HCT116 (cell line): ENCODE measurements around the gene TMEM59L. TPM values are rescaled to one million over a fixed set of nuclear protein-coding genes. Genes with fewer than 3 reads are reported as not detected.

Experiments
- ATAC-seq: fragments of 200-7000 bp; cut with Tn5 transposase; 2 replicates; pipeline ENCODE4 v1.9.1; 2020; ENCODE audit warnings: mild to moderate bottlenecking, moderate library complexity
- BruUV-seq: library from RNA; stranded (reverse); fragments of 400-500 nt; replicated peaks from 2 replicates; lab custom pipeline; 2021; lab: Mats Ljungman, UMichigan
- CTCF ChIA-PET: fragments of 300-600 bp; sonication (Branson Sonifier 250); formaldehyde crosslinking; loops from one replicate; lab custom pipeline; 2021; ENCODE audit warnings: antibody characterized with exemption; lab: Charles Lee
- POLR2A ChIA-PET: fragments of 300-600, 350-600 bp; sonication (Branson Sonifier 250); formaldehyde crosslinking; loops from one replicate; lab custom pipeline; 2021; ENCODE audit warnings: antibody characterized with exemption; lab: Charles Lee
- RAD21 ChIA-PET, 2 experiments: fragments of 300-600 bp; sonication (Branson Sonifier 250); formaldehyde crosslinking; loops; one replicate each; lab custom pipeline; 2023; ENCODE audit warnings: low total read pairs in 2 of 2; ENCODE audit not compliant: uncharacterized antibody in 2 of 2, unreplicated experiment in 2 of 2, low non-redundant PET in 1 of 2; lab: Charles Lee
- DNase-seq: peaks from one replicate; pipeline ENCODE4 v3.0.0-alpha.2; 2010; ENCODE audit warnings: low read depth, low spot score
- H2AFZ ChIP-seq: fragments of 200-600 bp; shearing (Covaris generic), sonication (generic); 2 replicates; pipeline ENCODE4 v1.6.1; 2017; ENCODE audit warnings: low read depth, mixed run types, mixed read lengths, antibody characterized with exemption, low read length; ENCODE audit not compliant: poor library complexity, severe bottlenecking
- H3K27ac ChIP-seq: 2 replicates; pipeline ENCODE4 v1.5.1; 2012; ENCODE audit warnings: low read depth, low read length
- H3K27me3 ChIP-seq: fragments of 200-600 bp; sonication (generic); 2 replicates; pipeline ENCODE4 v1.6.1; 2016; ENCODE audit warnings: mixed run types, low read length, mixed read lengths; ENCODE audit not compliant: insufficient read depth
- H3K36me3 ChIP-seq, 2 experiments: fragments of 200-500 bp in 1 of 2; fragments of 200-600 bp in 1 of 2; sonication (Bioruptor generic) in 1 of 2; sonication (generic) in 1 of 2; 2 replicates each; pipeline versions ENCODE4 v1.5.1 to v1.6.1; 2014 to 2016; ENCODE audit warnings: low read length in 2 of 2, inconsistent platforms in 1 of 2, mixed read lengths in 1 of 2, mixed run types in 1 of 2; ENCODE audit not compliant: insufficient read depth in 2 of 2, control insufficient read depth in 1 of 2
- H3K4me1 ChIP-seq, 2 experiments: fragments of 200-600 bp in 1 of 2; sonication (generic) in 1 of 2; 2 replicates each; pipeline versions ENCODE4 v1.5.1 to v1.6.1; 2012 to 2017; ENCODE audit warnings: low read length in 2 of 2, inconsistent platforms in 1 of 2, mild to moderate bottlenecking in 1 of 2, mixed read lengths in 1 of 2, mixed run types in 1 of 2, moderate library complexity in 1 of 2; ENCODE audit not compliant: insufficient read depth in 2 of 2, control insufficient read depth in 1 of 2
- H3K4me2 ChIP-seq: fragments of 200-600 bp; sonication (generic); 2 replicates; pipeline ENCODE4 v1.6.1; 2017; ENCODE audit warnings: mixed run types, low read length, mixed read lengths
- H3K4me3 ChIP-seq, 2 experiments: fragments of 200-600 bp in 1 of 2; sonication (generic) in 1 of 2; replicated peaks in 1 of 2; 2 replicates each; pipeline ENCODE4 v1.5.1; 2011 to 2016; ENCODE audit warnings: low read length in 2 of 2, control low read depth in 1 of 2, low read depth in 1 of 2, mild to moderate bottlenecking in 1 of 2, mixed read lengths in 1 of 2, mixed run types in 1 of 2
- H3K79me2 ChIP-seq: fragments of 200-600 bp; sonication (generic); 2 replicates; pipeline ENCODE4 v1.6.1; 2017; ENCODE audit warnings: mild to moderate bottlenecking, mixed run types, low read length, moderate library complexity, mixed read lengths; ENCODE audit not compliant: insufficient read depth
- H3K9ac ChIP-seq: fragments of 200-600 bp; sonication (generic); 2 replicates; pipeline ENCODE4 v1.6.1; 2016; ENCODE audit warnings: low read length, mixed read lengths
- H3K9me2 ChIP-seq: fragments of 200-600 bp; sonication (generic), shearing (Covaris generic); 2 replicates; pipeline ENCODE4 v1.6.1; 2017; ENCODE audit warnings: mixed run types, mild to moderate bottlenecking, moderate library complexity; ENCODE audit not compliant: insufficient read depth
- H3K9me3 ChIP-seq, 2 experiments: fragments of 200-500 bp in 1 of 2; fragments of 200-600 bp in 1 of 2; sonication (Bioruptor generic) in 1 of 2; sonication (generic) in 1 of 2; 2 replicates each; pipeline ENCODE4 v1.6.1; 2014 to 2017; ENCODE audit warnings: low read length in 2 of 2, mixed read lengths in 2 of 2, inconsistent platforms in 1 of 2, low read depth in 1 of 2, mild to moderate bottlenecking in 1 of 2, mixed run types in 1 of 2, moderate library complexity in 1 of 2; ENCODE audit not compliant: control insufficient read depth in 1 of 2, insufficient read depth in 1 of 2
- H4K20me1 ChIP-seq: fragments of 200-600 bp; sonication (generic), shearing (Covaris generic); 2 replicates; pipeline ENCODE4 v1.6.1; 2017; ENCODE audit warnings: mixed run types, mild to moderate bottlenecking, moderate library complexity; ENCODE audit not compliant: insufficient read depth
- ATF3 ChIP-seq: IDR thresholded peaks from 2 replicates; pipeline ENCODE4 v1.6.1; 2012
- CEBPB ChIP-seq: IDR thresholded peaks from 2 replicates; pipeline ENCODE4 v1.6.1; 2012; ENCODE audit warnings: low read depth
- CTCF ChIP-seq, 3 experiments: fragments of 200-600 bp in 1 of 3; sonication (generic) in 1 of 3; IDR thresholded peaks in 2 of 3; conservative IDR thresholded peaks in 1 of 3; 2 replicates each; pipeline ENCODE4 v1.5.1; 2012 to 2017; ENCODE audit warnings: low read depth in 2 of 3, low read length in 2 of 3, antibody characterized with exemption in 1 of 3, borderline replicate concordance in 1 of 3, control low read depth in 1 of 3, mild to moderate bottlenecking in 1 of 3, mixed read lengths in 1 of 3, mixed run types in 1 of 3, moderate library complexity in 1 of 3; ENCODE audit not compliant: insufficient read depth in 1 of 3
- FOSL1 ChIP-seq: IDR thresholded peaks from 2 replicates; pipeline ENCODE4 v1.6.1; 2012; ENCODE audit warnings: low read depth
- MAX ChIP-seq: IDR thresholded peaks from 2 replicates; pipeline ENCODE4 v1.6.1; 2012
- POLR2A ChIP-seq: IDR thresholded peaks from 2 replicates; pipeline ENCODE4 v1.7.0; 2011; ENCODE audit warnings: borderline replicate concordance; ENCODE audit not compliant: insufficient read depth, insufficient read length; ENCODE audit errors: extremely low read depth
- POLR2AphosphoS5 ChIP-seq: IDR thresholded peaks from 2 replicates; pipeline ENCODE4 v1.6.1; 2011; ENCODE audit warnings: mild to moderate bottlenecking, low read depth, low read length, moderate library complexity
- RAD21 ChIP-seq: IDR thresholded peaks from 2 replicates; pipeline ENCODE4 v1.6.1; 2012; ENCODE audit warnings: low read depth, mild to moderate bottlenecking
- REST ChIP-seq: IDR thresholded peaks from 2 replicates; pipeline ENCODE4 v1.6.1; 2012; ENCODE audit warnings: low read depth
- TCF7L2 ChIP-seq: IDR thresholded peaks from 2 replicates; pipeline ENCODE4 v1.7.0; 2011; ENCODE audit warnings: borderline replicate concordance, inconsistent platforms; ENCODE audit not compliant: insufficient read depth, insufficient read length; ENCODE audit errors: extremely low read depth
- YY1 ChIP-seq: IDR thresholded peaks from 2 replicates; pipeline ENCODE4 v1.6.1; 2011; ENCODE audit warnings: low read length, low read depth, moderate library complexity, mild to moderate bottlenecking; ENCODE audit not compliant: insufficient replicate concordance; ENCODE audit errors: extremely low read depth
- ZBTB33 ChIP-seq: IDR thresholded peaks from 2 replicates; pipeline ENCODE4 v1.6.1; 2011; ENCODE audit warnings: mild to moderate bottlenecking, low read length, moderate library complexity; ENCODE audit not compliant: insufficient replicate concordance; ENCODE audit errors: extremely low read depth
- ZFX ChIP-seq: fragments of 450-650 bp; IDR thresholded peaks from 2 replicates; pipeline ENCODE4 v1.6.1; 2017
- ZNF274 ChIP-seq: fragments of 200-500 bp; sonication (Bioruptor generic); IDR thresholded peaks from 2 replicates; pipeline ENCODE4 v1.6.1; 2014; ENCODE audit warnings: mild to moderate bottlenecking, low read depth, low read length, inconsistent platforms
- intact Hi-C: fragments of 100-400 bp; cut with micrococcal nuclease; formaldehyde crosslinking; loops from 2 replicates; pipeline ENCODE4 v1.10.0; 2022
- total RNA-seq: library from RNA; stranded (reverse); gene quantifications from one replicate; pipeline ENCODE4 v1.2.1, GENCODE V29; 2021; ENCODE audit not compliant: unreplicated experiment

TMEM59L gene
- total RNA-seq, 1 experiment from 2014 or later: 14.3 TPM

- Histone ChIP-seq H3K79me2 (no peaks in the 10 kb centered on the region), H3K9me2 (no peaks in the 10 kb centered on the region), H2AFZ (no peak overlapping the region), H3K4me1 (no peaks in the 10 kb centered on the region), H3K27ac (no peak overlapping the region), H3K9ac (no peak overlapping the region), H4K20me1 (no peaks in the 10 kb centered on the region), H3K36me3 (no peaks in the 10 kb centered on the region), H3K9me3 (no peaks in the 10 kb centered on the region), H3K4me3 (no peak overlapping the region), H3K27me3 (no peaks in the 10 kb centered on the region), H3K4me2 (no peak overlapping the region)
- ChIA-PET RAD21 (no interaction called here), POLR2A (no interaction called here), CTCF (no interaction called here)
- intact Hi-C loops: no loop called here
- no peak for TF ChIP-seq RAD21
- TF ChIP-seq REST: no peak
- no peak for TF ChIP-seq POLR2A
- TF ChIP-seq ATF3: no peak
- TF ChIP-seq POLR2AphosphoS5: no peak
- TF ChIP-seq YY1: no peak
- no peak for TF ChIP-seq CEBPB
- no peak for TF ChIP-seq FOSL1
- no peak for TF ChIP-seq ZFX
- no peak for TF ChIP-seq MAX
- no peak for TF ChIP-seq ZNF274
- TF ChIP-seq TCF7L2: no peak
- no peak for TF ChIP-seq CTCF (IDR thresholded peaks at IDR 0.05 in 2 of 3, conservative IDR thresholded peaks at IDR 0.05 in 1 of 3; ENCODE audit: borderline replicate concordance in 1 of 3, insufficient read depth in 1 of 3, low read depth in 2 of 3, low read length in 2 of 3)
- TF ChIP-seq ZBTB33: no peak
- no TSS peak for BruUV-seq
- ATAC-seq: no peak
- DNase-seq: no peak
These were observed 16.8 kb downstream of the TMEM59L start for GRCh38 chr19:18629166-18630088.
